C4-2B (cell line): ENCODE measurements around the gene TNNT3.

Experiments used
- ZFX ChIP-seq: fragments of 450-650 bp; IDR thresholded peaks from 2 replicates; pipeline ENCODE4 v1.6.1; 2017
- TF ChIP-seq, protein P1 (sequence below): fragments of 450-650 bp; conservative IDR thresholded peaks from 2 replicates; pipeline ENCODE4 v1.5.1; 2017; ENCODE audit warnings: mild to moderate bottlenecking

- TF ChIP-seq, protein P1, sequence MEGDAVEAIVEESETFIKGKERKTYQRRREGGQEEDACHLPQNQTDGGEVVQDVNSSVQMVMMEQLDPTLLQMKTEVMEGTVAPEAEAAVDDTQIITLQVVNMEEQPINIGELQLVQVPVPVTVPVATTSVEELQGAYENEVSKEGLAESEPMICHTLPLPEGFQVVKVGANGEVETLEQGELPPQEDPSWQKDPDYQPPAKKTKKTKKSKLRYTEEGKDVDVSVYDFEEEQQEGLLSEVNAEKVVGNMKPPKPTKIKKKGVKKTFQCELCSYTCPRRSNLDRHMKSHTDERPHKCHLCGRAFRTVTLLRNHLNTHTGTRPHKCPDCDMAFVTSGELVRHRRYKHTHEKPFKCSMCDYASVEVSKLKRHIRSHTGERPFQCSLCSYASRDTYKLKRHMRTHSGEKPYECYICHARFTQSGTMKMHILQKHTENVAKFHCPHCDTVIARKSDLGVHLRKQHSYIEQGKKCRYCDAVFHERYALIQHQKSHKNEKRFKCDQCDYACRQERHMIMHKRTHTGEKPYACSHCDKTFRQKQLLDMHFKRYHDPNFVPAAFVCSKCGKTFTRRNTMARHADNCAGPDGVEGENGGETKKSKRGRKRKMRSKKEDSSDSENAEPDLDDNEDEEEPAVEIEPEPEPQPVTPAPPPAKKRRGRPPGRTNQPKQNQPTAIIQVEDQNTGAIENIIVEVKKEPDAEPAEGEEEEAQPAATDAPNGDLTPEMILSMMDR = no peak
- TF ChIP-seq ZFX = no peak
These were observed 35.9 kb upstream of the TNNT3 start for GRCh38 chr11:1883346-1884302.
